Stimulated activated CD4-positive, alpha-beta T cell treated with anti-CD3 and anti-CD28 coated beads, Interleukin-1b, Interleukin-23, amount 100 ng/mL, for 48 hours (primary cell): ENCODE data around the gene TSPAN9.
A peak's percentile ranks its signal among the peaks of the same experiment; 100 is the strongest.

Source experiments
- DNase-seq: peaks from one replicate; pipeline ENCODE4 v3.0.0-alpha.2; 2020

Gene TSPAN9

DNA sequence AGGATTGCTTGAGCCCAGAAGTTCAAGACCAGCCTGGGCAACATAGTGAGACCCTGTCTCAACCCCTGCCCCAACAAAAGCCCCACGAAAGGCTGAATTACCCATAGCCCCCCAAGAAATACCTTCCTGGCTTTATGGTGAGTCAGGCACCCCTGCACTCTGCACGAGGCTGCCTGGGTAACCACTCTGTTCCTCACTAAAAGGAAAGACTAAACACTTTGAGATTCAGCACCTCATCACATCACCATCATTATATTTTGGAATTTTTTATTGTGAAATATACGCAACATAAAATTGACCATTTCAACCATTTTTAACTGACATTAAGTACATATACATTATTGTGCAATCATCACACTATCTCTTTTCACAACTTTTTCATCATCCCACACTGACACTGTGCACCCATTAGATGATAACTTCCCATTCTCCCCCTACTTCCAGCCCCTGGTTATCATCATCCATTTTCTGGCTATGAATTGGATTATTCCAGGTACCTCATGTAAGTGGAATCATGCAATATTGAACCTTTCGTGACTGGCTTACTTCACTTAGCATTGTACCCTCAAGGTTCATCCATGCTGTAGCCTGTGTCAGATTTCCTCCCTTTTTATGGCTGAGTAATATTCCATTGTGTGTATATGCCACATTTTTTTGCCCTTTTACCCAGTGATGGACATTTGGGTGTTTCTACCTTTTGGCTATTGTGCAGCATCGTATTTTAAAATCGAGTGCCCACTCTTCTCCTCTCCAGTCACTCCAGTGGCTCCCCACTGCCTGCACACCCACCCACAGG is 51.5 kb downstream of the TSPAN9 start:
- DNase-seq: no peak

DNA sequence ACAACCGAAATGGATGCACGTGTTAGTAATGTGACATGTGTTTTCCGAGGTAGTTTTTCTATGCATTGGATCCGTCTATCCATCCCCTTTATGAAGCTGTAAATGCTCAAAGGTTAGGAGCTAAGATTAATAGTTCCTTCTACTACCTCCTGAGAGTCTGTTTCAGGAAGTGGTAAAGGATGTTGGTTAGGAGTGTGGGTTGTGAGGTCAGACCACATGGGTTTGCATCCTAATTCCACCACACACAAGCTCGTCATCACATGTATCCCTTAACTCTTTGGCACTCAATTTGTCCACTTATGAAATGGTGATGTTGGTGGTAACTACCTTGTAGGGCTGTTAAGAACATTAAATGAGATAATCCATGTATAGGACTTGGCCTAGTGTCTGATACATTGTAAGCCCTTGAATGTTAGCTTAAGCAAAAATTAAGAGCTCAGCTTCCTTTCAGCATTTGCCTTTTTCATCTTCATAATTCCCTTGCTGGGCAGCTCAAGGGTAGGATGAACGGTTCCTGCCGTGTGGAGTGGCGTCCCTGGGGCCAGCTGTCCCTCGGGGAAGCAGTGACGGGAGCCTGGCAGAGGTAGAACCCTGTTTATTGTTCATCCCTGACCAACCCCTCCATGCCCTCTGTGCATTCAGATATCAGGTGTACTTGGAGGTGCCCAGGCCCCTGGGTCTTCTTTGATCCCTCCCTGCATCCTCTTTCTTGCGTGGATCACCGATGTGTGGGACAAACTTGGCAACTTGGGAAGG is 52.3 kb downstream of the TSPAN9 start:
- peak; percentile 27 for DNase-seq

DNA sequence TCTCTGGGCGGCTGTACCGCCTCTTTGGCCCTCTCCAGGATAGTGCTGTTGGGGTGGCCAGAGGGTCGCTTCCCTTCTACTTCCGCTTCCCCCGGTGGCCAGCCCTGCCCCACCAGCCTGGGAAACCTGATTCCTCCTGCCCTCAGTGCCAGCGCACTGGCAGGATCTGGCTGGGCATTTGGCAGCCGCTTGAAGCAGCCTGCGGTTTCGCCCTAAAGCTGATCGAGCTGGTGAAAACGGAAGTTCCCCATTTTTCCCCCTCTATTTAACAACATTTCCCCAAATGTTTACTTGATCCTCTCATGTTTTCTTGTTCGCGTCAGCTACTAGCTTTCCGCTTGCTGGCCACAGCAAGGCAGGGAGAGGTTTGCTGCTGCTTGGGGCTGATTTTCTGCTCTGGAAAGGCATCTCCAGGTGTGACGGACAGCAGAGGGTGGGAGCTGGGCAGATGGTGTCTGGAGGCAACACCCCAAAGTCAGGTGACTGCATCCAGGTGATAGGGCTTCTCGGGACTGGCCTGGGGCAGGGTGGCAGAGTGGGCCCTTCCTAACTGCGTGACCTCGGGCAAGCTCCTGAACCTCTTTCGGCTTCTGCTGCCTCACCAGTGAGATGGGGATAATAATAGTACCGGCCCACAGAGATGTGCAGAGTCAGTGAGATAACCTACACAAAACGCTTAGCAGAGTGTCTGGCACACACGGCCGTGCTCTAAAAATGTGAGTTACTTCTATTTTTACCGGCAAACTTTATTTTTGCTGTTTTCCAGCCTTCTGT is 53.1 kb downstream of the TSPAN9 start:
- no peak for DNase-seq

DNA sequence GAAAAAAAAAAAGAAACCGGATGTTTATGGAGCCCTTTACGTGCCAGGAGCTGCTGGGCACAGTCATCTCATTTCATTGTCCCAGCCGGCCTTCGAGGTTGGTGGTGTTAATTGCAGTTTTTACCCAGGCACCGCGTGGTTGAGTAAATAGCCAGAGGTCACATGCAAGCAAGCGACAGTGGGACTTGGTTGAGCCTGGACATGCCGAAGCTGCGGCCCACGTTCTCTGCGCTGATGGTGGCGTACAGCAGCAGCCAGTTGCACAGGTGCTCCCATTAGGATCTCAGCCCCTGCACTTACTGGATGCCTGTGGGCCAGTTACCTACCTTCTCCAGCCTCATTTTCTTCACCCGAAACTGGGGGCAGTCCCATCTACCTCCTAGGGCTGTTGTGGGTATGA is 54.0 kb downstream of the TSPAN9 start:
- DNase-seq: no peak

DNA sequence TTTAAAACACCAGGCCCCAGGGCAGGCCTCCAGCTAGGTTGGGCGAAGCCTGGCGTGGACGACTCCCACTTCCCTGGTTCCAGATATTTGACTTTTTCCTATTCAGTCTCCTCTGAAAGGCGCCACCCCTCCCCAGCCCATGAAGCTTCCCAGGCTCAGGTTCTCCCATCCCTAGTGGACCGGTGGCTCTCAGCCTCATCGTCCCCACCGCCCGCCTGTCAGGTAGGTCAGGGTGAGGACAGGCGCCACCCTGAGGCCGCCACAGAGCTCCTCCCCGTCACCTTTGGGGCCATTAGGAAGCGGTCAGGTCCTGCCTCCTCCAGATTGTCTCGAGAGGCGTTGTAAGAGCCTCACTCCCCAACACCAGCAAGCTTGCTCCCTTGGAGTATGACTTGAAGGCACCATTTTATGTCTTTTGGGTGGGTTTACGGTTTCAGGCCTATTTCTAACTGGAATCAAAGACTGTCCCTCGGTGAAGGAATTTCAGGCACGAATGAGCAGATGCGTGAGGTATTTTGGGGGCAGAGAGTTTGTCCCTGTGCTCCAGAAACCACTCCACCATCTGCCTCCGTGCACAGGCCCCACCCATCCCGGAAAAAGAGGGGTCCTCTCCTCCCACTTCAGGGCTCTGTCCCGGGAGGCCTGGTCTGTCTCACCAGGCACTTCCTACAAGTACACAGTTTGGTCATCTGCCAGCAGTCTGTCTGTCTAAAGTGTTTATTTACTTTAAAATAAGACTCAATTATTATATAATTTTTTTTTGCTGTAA is 55.6 kb downstream of the TSPAN9 start:
- no peak for DNase-seq

DNA sequence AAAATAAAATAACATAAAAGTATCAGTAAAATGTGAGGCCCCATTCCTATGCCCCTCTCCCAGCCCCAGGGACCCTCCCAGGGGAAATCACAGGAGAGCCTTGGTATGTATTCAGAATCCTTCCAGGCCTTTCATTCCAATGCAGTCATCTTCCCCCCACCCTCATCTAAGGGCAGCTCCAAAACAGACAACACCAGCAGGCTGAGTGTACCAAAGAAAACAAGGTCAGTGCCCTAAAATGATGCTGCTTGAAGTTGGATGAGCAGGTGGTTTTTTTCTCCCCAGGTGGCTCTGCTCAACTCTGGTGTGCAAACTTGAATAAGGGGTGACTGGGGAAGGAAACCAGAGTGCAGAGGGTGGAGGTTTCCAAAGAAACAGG is 56.2 kb downstream of the TSPAN9 start:
- no peak for DNase-seq

DNA sequence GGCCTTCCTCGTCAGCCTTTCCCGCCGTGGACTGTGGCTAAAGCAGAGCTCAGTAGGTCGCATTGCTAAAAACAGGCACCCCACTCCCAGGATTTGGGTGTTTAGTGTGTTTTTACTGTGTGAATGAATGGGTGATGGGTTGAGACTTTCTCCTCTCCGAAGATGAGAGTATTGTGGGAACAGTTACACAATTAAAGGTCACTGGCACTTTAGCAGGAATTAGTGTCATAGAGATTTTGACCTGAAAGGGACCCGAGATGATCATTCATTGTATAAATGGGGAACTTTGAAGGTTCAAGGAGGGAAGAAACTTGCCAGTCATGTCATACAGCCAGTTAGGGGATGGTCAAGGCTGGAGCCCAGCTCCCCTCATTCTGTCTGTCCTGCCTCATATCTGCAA is 56.9 kb downstream of the TSPAN9 start:
- no peak for DNase-seq

DNA sequence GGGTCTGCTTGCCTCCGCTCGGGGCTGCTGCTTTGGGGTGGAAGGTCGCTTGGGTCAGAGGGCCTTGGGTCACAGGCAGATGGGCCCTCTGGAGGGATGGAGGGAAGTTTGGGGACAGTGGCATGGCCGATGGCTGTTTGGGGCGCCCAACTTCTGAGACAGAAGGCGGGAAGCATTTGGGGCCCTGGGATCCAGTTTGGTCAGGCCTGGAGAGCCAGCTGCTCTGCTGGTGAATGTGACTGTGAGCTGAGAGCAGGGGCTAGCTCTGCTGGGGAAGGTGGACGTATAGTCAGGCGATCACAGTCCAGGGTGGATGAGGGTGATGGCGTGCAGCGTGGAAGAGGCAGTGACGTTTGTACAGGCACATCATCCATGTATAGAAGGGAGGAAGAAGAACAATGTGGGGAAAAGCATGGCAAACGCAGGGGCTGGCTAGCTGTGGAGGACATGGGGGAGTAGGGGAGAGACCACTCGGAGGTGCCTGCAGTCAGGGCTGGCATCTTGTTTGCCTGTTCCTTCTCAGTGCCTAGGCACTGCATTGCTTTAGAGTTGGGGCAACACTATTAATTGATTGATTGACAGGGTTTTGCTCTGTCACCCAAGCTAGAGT is 57.5 kb downstream of the TSPAN9 start:
- DNase-seq: no peak

DNA sequence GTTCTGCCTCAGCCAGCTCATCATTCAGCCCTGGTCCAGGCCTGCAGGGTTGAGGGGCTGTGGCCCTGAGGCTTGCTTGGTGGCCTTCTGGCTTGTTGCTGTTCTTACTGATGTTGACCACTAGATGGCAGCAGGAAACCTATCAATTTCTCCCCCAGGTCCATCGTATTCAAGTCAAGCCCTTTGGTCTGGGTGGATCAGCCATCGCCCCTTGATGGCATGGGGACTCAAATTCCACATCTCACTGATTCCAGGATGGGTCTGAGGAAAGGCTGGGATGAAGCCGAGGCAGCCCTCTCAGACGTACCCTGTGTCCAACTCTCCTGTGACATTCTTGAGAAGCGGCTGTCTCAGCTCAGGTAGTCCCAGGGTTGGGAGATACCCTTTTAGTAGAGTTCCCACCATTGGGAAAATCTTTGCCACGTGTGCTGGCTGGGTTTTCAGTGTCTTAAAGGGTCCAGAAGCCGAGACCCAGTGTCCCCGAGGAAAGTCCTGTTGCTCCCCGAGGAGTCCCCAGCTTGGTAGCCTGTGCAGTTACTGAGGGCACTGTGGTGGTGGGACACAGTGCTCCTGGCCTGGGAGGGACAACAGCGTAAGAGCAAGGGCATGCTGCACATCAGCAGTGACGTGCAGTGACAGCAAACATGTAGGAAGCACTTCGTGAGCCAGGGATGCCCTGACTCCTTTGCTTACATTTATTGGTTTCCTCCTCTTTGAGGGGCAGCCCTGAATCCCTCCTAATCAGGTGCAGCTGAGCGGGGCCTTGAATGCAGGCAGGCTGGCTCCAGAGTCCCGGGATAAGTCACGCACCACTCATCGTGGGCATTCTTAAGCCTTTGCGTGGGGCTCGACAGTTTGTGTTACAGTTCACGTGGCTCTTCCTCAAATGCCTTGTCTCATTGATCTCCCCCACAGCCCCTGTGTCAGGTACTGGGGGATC is 58.6 kb downstream of the TSPAN9 start:
- DNase-seq: peak; percentile 20

DNA sequence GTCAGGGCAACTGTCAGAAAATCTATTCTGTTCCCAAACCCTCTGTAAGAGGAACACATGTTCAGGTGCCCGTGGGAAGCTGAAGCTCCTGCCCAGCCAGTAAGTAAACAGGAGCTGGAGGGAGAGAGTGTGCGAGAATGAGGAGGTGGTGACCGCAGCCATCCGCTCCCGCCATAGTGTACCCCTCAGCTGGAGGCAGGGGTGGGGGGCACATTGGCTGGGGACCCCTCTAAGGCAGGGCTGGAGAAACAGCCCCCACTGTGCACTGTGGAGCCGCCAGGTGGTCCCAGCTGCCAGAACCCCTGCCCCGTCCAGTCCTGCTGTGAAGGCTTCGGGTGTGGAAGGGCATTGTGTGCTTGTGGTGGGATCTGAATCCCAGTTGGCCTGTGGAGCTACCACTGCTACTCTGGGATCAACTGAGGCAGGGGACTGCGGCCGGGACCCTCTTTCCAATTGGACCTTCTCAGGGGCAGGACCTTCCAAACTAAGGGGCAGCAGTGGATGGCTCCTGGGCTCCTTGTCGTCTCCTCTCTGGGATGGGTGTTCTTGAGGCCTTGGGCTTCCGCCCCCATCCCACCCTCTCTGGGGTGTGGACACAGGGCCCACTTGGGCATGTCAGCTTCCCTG is 59.6 kb downstream of the TSPAN9 start:
- DNase-seq: no peak

DNA sequence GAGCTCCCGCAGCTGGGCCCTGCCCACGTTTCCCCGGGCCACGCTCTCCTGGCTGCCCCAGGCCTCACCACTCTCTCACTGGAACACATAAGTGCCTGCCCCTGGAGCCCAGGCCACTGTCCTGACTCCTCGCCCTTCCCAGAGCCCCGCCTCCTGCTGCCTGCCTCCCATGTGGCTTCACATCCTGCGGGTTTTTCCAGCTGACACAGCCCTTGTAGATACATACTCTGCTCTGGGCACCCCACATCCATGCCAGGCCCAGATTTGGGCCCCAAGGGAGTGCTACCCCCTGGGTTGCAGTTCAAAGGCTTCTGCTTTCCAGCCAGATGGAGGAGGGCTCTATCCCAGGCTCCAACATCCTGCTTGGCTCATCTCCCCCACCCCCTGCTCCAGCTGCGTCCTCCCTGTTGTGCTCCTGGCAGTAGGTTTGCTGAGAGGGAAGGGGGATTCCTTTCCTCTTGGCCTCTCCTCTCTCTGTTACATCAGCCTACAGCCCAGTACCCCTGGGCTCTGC is 60.1 kb downstream of the TSPAN9 start:
- no peak for DNase-seq

DNA sequence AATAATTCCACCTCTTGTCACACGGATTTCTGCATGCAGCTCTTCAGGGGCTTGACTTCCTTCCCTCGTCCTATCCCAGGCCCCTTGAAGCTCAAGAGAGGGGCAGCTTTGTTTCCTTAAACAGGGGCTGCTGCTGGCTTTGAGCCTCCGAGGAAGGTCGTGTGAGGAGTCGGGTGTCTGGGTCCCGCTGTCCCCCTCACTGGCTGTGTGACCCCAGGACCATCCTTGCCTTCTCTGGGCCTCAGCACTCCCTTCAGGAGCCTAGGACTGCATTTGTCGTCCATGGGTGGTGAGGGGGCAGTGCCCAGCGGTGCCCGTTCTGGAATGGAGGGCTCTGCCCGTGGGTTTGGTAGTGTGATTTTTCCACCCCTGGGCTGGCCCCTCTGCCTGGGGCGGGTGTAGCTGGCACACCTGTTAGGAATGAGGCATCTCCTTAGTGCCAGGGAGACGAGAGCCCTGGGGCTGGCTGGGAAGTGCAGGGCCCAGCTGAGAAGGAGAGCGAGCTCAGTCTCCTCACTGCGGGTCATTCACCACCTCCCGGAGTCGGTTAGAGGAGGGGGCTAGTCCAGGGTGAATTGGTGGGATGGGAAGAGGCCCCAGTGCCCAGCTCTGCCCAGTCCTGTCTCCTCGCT is 60.8 kb downstream of the TSPAN9 start:
- no peak for DNase-seq

DNA sequence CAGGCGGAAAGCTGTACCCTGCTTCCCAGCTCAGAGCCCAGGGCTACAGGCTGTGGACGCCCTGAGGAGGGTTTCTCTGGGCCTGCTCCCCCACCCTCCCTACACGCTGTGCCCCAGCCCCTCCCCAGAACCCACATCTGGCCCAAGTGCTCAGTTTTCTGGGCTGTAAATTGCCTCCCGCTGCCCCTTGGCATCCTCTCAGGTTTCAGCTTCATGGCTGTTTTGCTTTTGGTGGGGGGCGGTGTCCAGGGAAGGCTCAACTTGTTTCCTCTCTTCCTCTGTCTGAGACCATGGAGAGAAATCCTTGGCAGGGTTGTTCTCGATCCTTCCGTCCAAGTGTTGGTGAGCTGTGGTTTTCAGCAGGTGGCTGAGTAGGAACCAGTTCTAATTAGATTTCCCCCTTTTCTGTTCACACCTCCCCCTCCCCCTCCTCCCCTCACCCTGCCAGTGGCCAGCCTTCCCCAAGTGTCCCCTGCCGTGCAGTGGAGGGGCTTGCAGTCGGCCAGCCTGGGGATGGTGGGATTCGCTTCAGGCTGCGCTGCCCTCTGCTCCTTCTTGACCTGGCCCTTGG is 61.8 kb downstream of the TSPAN9 start:
- no peak for DNase-seq

DNA sequence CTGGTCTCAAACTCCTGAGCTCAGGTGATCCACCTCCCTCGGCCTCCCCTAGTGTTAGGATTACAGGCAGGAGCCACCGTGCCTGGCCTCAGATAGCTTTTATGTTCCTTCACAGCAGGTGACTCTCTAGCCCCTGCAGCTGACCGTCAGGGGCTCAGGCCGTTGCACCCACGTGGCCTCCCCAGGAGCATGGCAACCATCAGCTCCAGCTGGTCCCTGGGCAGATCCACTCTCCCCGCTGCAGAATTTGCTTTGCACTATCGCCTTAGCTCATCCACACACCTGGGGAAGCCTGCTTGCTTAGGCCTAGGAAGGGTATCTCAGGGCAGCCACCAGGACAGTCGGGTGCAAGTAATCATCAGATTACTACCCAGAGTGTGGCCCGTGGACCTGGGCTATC is 62.6 kb downstream of the TSPAN9 start:
- DNase-seq: no peak

DNA sequence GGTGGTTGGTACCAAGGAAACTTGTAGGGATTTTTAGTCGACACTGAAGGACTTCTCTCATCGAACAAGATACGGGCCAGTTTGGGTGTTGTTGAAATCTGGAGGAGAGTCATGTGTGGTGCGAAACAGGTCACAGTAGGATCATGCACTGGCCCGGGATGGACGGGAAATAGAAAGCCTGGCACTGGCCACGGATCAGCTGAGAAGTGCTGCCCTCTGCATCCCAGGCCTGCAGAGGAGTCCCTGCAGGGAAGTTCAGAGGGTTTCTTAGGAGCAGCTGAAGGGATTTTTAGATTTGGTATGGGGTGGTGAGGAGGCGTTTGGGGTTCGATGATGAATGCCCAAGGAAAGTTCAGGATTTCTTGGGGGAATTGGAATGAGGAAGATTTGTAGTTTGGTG is 63.1 kb downstream of the TSPAN9 start:
- DNase-seq: no peak

DNA sequence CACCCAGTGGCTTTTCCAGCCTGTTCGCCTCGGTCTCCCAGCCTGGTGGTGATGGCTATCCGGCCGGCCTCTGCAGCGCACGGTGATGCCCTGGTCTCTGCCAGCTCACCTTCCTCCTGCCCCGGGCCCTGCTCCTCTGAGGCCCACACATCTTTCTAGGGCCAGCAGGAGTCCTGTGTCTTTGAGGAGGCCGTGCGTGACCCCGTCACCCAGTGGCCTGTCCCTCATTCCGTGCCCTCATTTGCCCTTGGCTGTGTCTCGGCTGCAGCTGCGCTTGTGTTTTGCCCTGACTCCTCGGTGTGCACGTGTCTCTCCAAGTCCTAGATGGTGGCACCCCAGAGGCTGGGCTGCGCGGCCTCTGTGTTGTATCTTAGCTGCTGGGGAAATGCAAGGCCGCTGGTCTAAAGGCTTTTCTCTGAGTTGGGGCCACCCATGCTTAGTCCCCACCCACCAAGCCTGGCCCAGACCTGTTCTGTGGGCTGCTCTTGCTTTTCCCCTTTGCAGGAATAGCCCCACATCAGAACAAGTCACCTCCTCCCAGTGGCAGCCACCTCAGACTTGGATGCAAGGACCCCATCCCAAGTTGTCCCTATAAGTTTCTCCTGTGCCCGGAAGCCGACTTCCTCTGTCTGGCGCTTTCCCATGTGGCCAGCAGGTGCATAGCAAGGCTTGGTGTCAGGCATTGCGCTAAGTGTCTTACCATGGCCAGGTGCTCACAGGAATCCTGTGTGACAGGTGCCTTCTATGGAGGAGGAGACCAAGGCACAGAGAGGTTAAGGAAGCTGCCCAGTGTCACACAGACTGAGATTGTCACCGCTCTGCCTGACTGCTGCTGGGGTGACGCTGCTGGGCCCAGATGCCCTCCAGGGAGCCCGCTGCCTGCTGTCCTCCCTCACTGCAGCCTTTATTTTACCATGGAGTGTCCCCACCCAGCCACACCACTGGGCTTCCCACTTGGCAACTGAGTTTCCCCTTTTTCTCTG is 64.5 kb downstream of the TSPAN9 start:
- DNase-seq: no peak

DNA sequence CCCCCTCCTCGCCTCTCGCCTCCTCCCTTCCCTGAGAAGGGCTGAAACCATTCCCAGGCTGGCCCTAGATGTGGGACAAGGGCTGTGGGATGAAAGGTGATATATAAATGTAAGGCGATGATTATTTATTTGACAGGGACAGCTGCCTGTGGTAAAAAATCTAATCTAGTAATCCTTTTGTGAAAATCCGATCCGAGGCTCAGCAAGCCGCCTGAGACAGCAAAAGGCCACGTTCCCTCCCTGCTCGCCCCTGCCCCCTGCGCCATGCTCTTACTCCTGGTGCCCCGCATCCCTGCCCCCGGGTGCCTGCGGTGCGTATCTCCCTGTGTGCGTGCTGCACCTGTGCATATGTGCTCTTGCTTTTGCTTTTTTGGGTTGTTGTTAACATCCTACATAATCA is 65.2 kb downstream of the TSPAN9 start:
- no peak for DNase-seq

DNA sequence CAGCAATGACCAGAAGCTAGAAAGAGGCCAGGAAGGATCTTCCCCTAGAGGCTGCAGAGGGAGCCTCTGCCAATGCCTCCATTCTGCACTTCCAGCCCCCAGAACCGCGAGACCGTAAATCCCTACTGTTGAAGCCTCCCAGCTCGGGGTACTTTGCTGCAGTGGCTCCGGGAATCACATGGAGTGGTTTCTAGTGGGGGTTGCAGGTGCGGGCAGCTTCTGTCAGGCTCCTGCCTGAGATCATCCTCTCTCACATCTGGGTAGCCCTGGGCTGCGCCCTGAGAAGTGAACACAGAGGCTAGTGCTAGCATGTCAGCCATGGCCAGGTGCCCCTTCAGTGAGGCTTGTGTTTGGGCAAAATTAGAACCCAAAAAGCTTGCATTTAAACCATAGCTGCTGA is 67.3 kb downstream of the TSPAN9 start:
- no peak for DNase-seq

DNA sequence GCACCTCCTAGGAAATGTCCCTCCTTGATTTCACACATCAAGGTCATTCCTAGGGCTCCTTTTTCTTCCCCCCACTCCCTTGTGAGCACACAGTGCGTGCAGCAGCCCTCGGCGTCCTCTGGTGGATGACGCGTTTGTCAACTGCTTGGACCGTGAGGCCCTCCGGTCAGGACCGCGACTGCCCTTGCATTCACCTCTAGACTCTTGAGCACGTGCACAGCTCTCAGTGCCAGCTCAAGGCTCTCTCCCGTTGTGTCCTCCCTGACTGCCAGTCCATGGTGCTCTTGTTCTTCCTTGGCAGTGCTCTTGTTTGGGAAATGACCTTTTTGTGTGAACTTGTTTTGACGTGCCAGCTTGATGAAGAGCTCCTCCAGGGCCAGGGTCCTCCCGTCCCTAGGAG is 67.9 kb downstream of the TSPAN9 start:
- DNase-seq: no peak
